Measurements from ENCODE around the gene CPLX1. TPM values are rescaled to one million over a fixed set of nuclear protein-coding genes. Genes with fewer than 3 reads are reported as not detected.
A peak's percentile ranks its signal among the peaks of the same experiment; 100 is the strongest.

CPLX1 gene
- total and polyA plus RNA-seq, 7 experiments from 2014 or later: 0.17 to 1.9 (median 0.58) TPM; not detected in 1

DNA sequence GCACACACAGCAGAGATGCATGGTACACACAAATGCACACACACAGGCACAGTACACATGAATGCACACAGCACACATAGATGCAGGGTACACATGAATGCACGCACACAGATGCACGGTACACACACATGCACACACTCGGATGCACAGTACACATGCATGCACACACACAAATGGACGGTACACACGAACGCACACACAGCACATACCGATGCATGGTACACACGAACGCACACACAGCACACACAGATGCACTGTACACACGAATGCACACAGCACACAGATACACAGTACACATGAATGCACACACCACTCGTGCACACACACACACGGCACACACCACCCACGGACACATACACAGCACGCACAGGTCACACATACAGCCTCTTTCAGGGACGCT is 43.8 kb upstream of the CPLX1 start:
- Mint-ChIP-seq H3K4me3 (peak overlapping the region in 1 of 10 donors; percentile 21), H3K4me1 (peaks cover 0 to 4% (median 2%) of the 10 kb centered on the region in 7 donors)

DNA sequence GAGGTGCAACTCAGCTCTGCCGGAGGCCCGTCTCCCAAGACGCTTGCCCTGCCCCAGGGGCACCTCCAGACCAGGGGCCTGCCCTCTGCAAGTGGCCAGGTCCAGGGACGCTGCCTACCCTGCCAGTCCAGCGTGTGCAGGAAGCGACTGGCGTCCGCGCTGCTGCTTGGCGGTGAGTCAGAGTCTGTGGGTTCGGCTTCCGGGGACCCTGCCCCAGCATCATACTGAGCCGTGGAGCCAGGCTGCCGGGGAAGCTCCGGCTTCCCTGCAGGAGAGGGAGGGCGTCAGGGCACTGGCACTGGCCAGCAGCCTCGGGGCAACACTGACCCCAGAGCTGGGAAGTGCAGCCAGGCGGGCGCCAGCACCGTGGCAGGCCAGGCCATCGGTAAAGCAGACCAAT is 42.5 kb upstream of the CPLX1 start:
- POLR2A ChIA-PET: no interaction called here
- peaks cover 0 to 7% (median 0%) of the 10 kb centered on the region in 11 donors for H3K9me3 Mint-ChIP-seq
- no peaks in the 10 kb centered on the region for H3K4me1 ChIP-seq (ENCODE audit: control insufficient read depth in 2 of 2, insufficient read depth in 2 of 2, low read length in 2 of 2)
- no peaks in the 10 kb centered on the region for H3K9me3 ChIP-seq (ENCODE audit: control insufficient read depth in 2 of 3, low read length in 3 of 3)
- peaks cover 0 to 96% (median 0%) of the 10 kb centered on the region in 3 experiments for H3K36me3 ChIP-seq (ENCODE audit: control insufficient read depth in 2 of 3, insufficient read depth in 3 of 3, low read length in 3 of 3)
- peaks cover 1 to 28% (median 13%) of the 10 kb centered on the region in 5 donors for H3K36me3 Mint-ChIP-seq
- CTCF ChIA-PET: no interaction called here
- peaks cover 0 to 3% (median 0%) of the 10 kb centered on the region in 7 donors for H3K4me1 Mint-ChIP-seq
- ATAC-seq (no peak), DNase-seq (no peak)
- H3K4me3 ChIP-seq (ENCODE audit: low read length): no peak overlapping the region
- H3K27ac ChIP-seq (ENCODE audit: low read depth, low read length): no peak overlapping the region
- no peak overlapping the region for H3K27ac Mint-ChIP-seq
- H3K27me3 Mint-ChIP-seq: no peaks in the 10 kb centered on the region
- no peak overlapping the region for H3K4me3 Mint-ChIP-seq
- intact Hi-C loops (cut with micrococcal nuclease): no loop called here
- no peaks in the 10 kb centered on the region for H3K27me3 ChIP-seq (ENCODE audit: control insufficient read depth in 2 of 2, insufficient read depth in 2 of 2, low read length in 2 of 2)

More for the DNA sequence above, 43.8 kb upstream of the CPLX1 start:
- ChIA-PET POLR2A (no interaction called here), CTCF (no interaction called here)
- Mint-ChIP-seq H3K36me3 (peaks cover 7 to 31% (median 23%) of the 10 kb centered on the region in 5 donors), H3K27me3 (no peaks in the 10 kb centered on the region), H3K27ac (peak overlapping the region in 1 of 9 donors; percentile 78), H3K9me3 (peaks cover 0 to 7% (median 0%) of the 10 kb centered on the region in 11 donors)
- Histone ChIP-seq H3K4me1 (ENCODE audit: control insufficient read depth in 2 of 2, insufficient read depth in 2 of 2, low read length in 2 of 2) (no peaks in the 10 kb centered on the region), H3K9me3 (ENCODE audit: control insufficient read depth in 2 of 3, low read length in 3 of 3) (no peaks in the 10 kb centered on the region), H3K36me3 (ENCODE audit: control insufficient read depth in 2 of 3, insufficient read depth in 3 of 3, low read length in 3 of 3) (peaks cover 0 to 97% (median 0%) of the 10 kb centered on the region in 3 experiments), H3K27ac (ENCODE audit: low read depth, low read length) (no peak overlapping the region), H3K4me3 (ENCODE audit: low read length) (no peak overlapping the region), H3K27me3 (ENCODE audit: control insufficient read depth in 2 of 2, insufficient read depth in 2 of 2, low read length in 2 of 2) (no peaks in the 10 kb centered on the region)
- intact Hi-C loops (cut with micrococcal nuclease): no loop called here
- no peak for DNase-seq
- no peak for ATAC-seq

DNA sequence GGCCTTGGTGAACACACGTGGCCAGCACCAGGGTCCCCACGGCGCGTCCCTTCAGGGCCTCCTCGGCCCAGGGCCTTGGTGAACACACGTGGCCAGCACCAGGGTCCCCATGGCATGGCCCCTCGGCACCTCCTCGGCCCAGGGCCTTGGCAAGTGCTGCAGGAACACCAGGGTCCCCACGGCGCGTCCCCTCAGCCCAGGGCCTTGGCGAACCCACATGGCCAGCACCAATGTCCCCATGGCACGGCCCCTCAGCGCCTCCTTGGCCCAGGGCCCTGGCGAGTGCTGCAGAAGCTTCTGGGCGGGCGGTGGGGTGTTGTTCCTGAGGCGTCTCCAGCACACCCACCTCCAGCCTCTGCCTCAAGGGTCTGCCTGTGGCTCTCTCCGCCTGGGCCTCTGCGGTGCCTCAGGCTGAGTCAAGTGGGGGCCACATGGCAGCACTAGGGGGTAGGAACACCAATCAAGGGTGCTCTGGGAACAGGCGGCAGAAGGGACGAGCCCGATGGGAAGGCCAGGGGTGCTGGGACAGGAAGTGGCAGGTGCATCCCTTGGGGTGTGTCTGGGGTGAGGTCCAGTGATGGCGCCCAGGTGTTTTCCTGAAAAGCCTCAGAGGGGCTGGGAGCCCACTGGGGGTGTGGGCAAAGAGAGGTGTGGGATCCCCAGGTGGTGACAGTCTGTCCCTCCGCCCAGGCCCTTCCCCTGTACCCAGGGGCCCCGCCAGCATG is 41.8 kb upstream of the CPLX1 start:
- Mint-ChIP-seq H3K9me3 (peaks cover 0 to 7% (median 0%) of the 10 kb centered on the region in 11 donors), H3K27ac (no peak overlapping the region), H3K27me3 (no peaks in the 10 kb centered on the region), H3K4me3 (no peak overlapping the region), H3K36me3 (peaks cover 8 to 30% (median 19%) of the 10 kb centered on the region in 5 donors), H3K4me1 (peaks cover 0 to 3% (median 0%) of the 10 kb centered on the region in 7 donors)
- Histone ChIP-seq H3K36me3 (ENCODE audit: control insufficient read depth in 2 of 3, insufficient read depth in 3 of 3, low read length in 3 of 3) (peaks cover 0 to 96% (median 0%) of the 10 kb centered on the region in 3 experiments), H3K4me3 (ENCODE audit: low read length) (no peak overlapping the region), H3K9me3 (ENCODE audit: control insufficient read depth in 2 of 3, low read length in 3 of 3) (no peaks in the 10 kb centered on the region), H3K27ac (ENCODE audit: low read depth, low read length) (no peak overlapping the region), H3K4me1 (ENCODE audit: control insufficient read depth in 2 of 2, insufficient read depth in 2 of 2, low read length in 2 of 2) (no peaks in the 10 kb centered on the region), H3K27me3 (ENCODE audit: control insufficient read depth in 2 of 2, insufficient read depth in 2 of 2, low read length in 2 of 2) (no peaks in the 10 kb centered on the region)
- ATAC-seq (no peak), DNase-seq (no peak)
- CTCF ChIA-PET: no interaction called here
- POLR2A ChIA-PET: no interaction called here
- intact Hi-C loops (cut with micrococcal nuclease): no loop called here

DNA sequence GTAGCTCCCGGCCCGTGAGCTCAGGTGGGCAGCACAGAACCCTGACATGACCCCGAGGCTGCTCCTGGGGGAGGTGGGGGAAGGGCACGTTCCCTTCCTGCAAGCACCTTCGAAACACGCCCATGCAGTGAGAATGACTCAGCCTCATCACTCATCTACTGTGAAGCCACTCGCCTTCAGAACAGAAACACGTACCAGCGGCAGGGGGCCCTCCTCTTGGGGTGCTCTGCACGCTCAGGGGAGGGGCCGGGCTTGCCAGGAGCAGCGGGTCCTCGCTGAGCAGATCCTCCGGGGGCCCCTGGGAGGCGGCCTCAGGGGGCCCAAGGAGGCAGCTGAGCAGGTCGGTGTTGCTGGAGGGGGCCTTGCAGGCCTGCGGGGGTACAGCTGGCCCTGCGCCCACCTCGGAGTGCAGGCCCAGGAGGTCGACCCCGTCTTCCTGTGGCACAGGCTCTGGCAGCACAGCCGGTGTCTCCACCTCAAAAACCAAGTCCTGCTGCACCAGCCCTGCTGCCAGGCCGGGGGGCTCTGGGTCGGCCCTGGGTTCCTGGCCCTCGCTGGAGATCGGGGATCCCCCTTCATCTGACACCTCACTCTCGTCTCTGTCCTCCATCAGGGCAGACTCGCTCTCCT is 40.9 kb upstream of the CPLX1 start:
- DNase-seq (no peak), ATAC-seq (no peak)
- ChIA-PET CTCF (no interaction called here), POLR2A (no interaction called here)
- Histone ChIP-seq H3K27me3 (ENCODE audit: control insufficient read depth in 2 of 2, insufficient read depth in 2 of 2, low read length in 2 of 2) (no peaks in the 10 kb centered on the region), H3K4me3 (ENCODE audit: low read length) (no peak overlapping the region), H3K27ac (ENCODE audit: low read depth, low read length) (no peak overlapping the region), H3K36me3 (ENCODE audit: control insufficient read depth in 2 of 3, insufficient read depth in 3 of 3, low read length in 3 of 3) (peaks cover 0 to 93% (median under 1%) of the 10 kb centered on the region in 3 experiments), H3K4me1 (ENCODE audit: control insufficient read depth in 2 of 2, insufficient read depth in 2 of 2, low read length in 2 of 2) (no peaks in the 10 kb centered on the region), H3K9me3 (ENCODE audit: control insufficient read depth in 2 of 3, low read length in 3 of 3) (no peaks in the 10 kb centered on the region)
- Mint-ChIP-seq H3K27ac (no peak overlapping the region), H3K9me3 (peaks cover 0 to 7% (median 0%) of the 10 kb centered on the region in 11 donors), H3K27me3 (no peaks in the 10 kb centered on the region), H3K4me3 (no peak overlapping the region), H3K36me3 (peaks cover 11 to 35% (median 24%) of the 10 kb centered on the region in 5 donors), H3K4me1 (peaks cover 0 to 3% (median 0%) of the 10 kb centered on the region in 7 donors)
- intact Hi-C loops (cut with micrococcal nuclease): no loop called here

DNA sequence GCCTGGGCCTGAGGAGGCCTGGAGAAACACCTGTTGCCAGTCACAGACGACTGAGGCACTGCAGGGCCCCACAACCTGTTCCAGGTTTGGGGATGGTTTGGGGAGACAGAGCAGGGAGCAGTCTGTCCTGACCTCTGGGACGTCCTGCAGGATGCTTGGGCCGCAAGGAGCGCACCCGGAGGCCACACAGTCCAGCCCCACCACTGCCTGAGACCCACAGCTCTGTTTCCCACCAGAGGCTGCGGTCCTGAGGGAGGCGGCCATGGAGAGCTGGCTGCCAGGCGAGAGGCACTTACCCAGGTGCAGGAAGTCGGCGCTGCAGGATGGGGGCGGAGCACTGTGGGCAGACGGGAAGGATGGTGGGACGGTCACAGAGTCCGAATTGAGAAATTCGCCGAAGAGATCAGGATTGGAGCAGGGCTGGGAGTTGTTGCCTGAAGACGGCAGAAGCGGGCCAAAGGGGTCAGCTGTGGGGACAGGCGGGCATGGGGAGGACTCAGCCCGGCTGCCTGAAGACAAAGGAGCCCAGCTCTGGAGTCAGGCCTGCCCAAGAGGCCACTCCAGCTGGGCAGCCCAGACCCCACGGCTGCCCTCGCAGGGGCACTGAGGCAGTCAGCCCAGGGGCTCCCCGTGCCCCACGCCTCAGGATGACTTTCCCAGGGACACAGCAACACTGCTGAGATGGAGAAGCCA is 40.3 kb upstream of the CPLX1 start:
- Histone ChIP-seq H3K36me3 (ENCODE audit: control insufficient read depth in 2 of 3, insufficient read depth in 3 of 3, low read length in 3 of 3) (peaks cover 4 to 93% (median 4%) of the 10 kb centered on the region in 3 experiments), H3K27ac (ENCODE audit: low read depth, low read length) (no peak overlapping the region), H3K27me3 (ENCODE audit: control insufficient read depth in 2 of 2, insufficient read depth in 2 of 2, low read length in 2 of 2) (no peaks in the 10 kb centered on the region), H3K4me1 (ENCODE audit: control insufficient read depth in 2 of 2, insufficient read depth in 2 of 2, low read length in 2 of 2) (no peaks in the 10 kb centered on the region), H3K9me3 (ENCODE audit: control insufficient read depth in 2 of 3, low read length in 3 of 3) (no peaks in the 10 kb centered on the region), H3K4me3 (ENCODE audit: low read length) (no peak overlapping the region)
- H3K36me3 Mint-ChIP-seq: peaks cover 11 to 37% (median 27%) of the 10 kb centered on the region in 5 donors
- peaks cover 0 to 7% (median 0%) of the 10 kb centered on the region in 11 donors for H3K9me3 Mint-ChIP-seq
- POLR2A ChIA-PET: no interaction called here
- no peaks in the 10 kb centered on the region for H3K27me3 Mint-ChIP-seq
- ATAC-seq: no peak
- intact Hi-C loops (cut with micrococcal nuclease): no loop called here
- peaks cover 0 to 3% (median 0%) of the 10 kb centered on the region in 7 donors for H3K4me1 Mint-ChIP-seq
- peak overlapping the region in 1 of 9 donors; percentile 13 for H3K27ac Mint-ChIP-seq
- CTCF ChIA-PET: no interaction called here
- no peak overlapping the region for H3K4me3 Mint-ChIP-seq
- DNase-seq: no peak

DNA sequence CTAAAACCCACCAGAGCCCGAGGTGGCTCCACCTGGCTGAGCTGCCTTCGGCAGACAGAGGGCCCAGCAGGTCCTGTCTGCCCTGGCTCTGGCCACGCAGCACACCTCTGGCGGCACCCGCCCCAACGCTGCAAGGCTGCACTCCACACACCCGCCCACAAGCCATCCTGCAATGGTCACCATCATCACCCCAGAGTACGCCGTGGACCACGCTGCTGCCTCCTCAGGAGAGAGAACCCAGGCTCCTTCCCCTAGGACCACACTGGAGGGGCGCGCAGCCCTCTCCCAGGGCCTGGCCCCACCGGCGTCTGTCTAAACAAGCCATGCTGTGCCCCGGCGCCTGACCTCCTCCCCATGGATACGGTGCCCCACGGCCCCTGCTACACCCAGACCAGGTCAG is 39.6 kb upstream of the CPLX1 start:
- ATAC-seq: peak; percentile 17
- ChIA-PET POLR2A (no interaction called here), CTCF (no interaction called here)
- no peak overlapping the region for H3K4me3 Mint-ChIP-seq
- H3K27ac Mint-ChIP-seq: no peak overlapping the region
- intact Hi-C loops (cut with micrococcal nuclease): no loop called here
- no peaks in the 10 kb centered on the region for H3K4me1 ChIP-seq (ENCODE audit: control insufficient read depth in 2 of 2, insufficient read depth in 2 of 2, low read length in 2 of 2)
- H3K27me3 ChIP-seq (ENCODE audit: control insufficient read depth in 2 of 2, insufficient read depth in 2 of 2, low read length in 2 of 2): no peaks in the 10 kb centered on the region
- no peaks in the 10 kb centered on the region for H3K27me3 Mint-ChIP-seq
- peaks cover 16 to 41% (median 32%) of the 10 kb centered on the region in 5 donors for H3K36me3 Mint-ChIP-seq
- H3K4me3 ChIP-seq (ENCODE audit: low read length): no peak overlapping the region
- peaks cover 0 to 7% (median 0%) of the 10 kb centered on the region in 11 donors for H3K9me3 Mint-ChIP-seq
- no peak overlapping the region for H3K27ac ChIP-seq (ENCODE audit: low read depth, low read length)
- DNase-seq: no peak
- H3K4me1 Mint-ChIP-seq: peaks cover 0 to 4% (median 0%) of the 10 kb centered on the region in 7 donors
- no peaks in the 10 kb centered on the region for H3K9me3 ChIP-seq (ENCODE audit: control insufficient read depth in 2 of 3, low read length in 3 of 3)
- H3K36me3 ChIP-seq (ENCODE audit: control insufficient read depth in 2 of 3, insufficient read depth in 3 of 3, low read length in 3 of 3): peaks cover 4 to 93% (median 4%) of the 10 kb centered on the region in 3 experiments
